SU-DHL-6 (cell line): ENCODE results near the gene IMPDH1.

Source experiments
- H2AFZ ChIP-seq: fragments of 200-600 bp; sonication (generic); 2 replicates; pipeline ENCODE4 v1.6.1; 2014; ENCODE audit warnings: low read depth, mild to moderate bottlenecking, moderate library complexity, mixed read lengths, antibody characterized with exemption, low read length; ENCODE audit not compliant: severe bottlenecking
- H3F3A ChIP-seq: fragments of 200-600 bp; shearing (Covaris generic); 2 replicates; pipeline ENCODE4 v1.6.0; 2016; ENCODE audit warnings: antibody characterized with exemption, mild to moderate bottlenecking; ENCODE audit not compliant: insufficient read depth
- H3K27ac ChIP-seq: fragments of 200-600 bp; sonication (generic); 2 replicates; pipeline ENCODE4 v1.5.1; 2016; ENCODE audit warnings: low read depth, mild to moderate bottlenecking, low read length, moderate library complexity, mixed read lengths
- H3K27me3 ChIP-seq: fragments of 200-600 bp; sonication (generic), shearing (Covaris generic); 2 replicates; pipeline ENCODE4 v1.6.0; 2014; ENCODE audit warnings: mild to moderate bottlenecking, low read length
- H3K36me3 ChIP-seq: fragments of 200-600 bp; sonication (generic); 2 replicates; pipeline ENCODE4 v1.6.1; 2014; ENCODE audit warnings: mild to moderate bottlenecking, low read length, mixed read lengths
- H3K4me2 ChIP-seq: fragments of 300-600, 200-600 bp; shearing (Covaris generic), sonication (generic); 2 replicates; pipeline ENCODE4 v1.6.0; 2014; ENCODE audit warnings: low read length, low read depth, mild to moderate bottlenecking; ENCODE audit not compliant: poor library complexity, severe bottlenecking
- H3K4me3 ChIP-seq: fragments of 200-600 bp; sonication (generic); 2 replicates; pipeline ENCODE4 v1.5.1; 2014; ENCODE audit warnings: antibody characterized with exemption, low read length, mild to moderate bottlenecking, mixed read lengths; ENCODE audit not compliant: insufficient read depth, poor library complexity, severe bottlenecking
- H3K79me2 ChIP-seq: fragments of 200-600 bp; sonication (generic); 2 replicates; pipeline ENCODE4 v1.6.1; 2014; ENCODE audit warnings: mild to moderate bottlenecking, low read length, moderate library complexity; ENCODE audit not compliant: insufficient read depth
- H3K9ac ChIP-seq: fragments of 200-600 bp; sonication (generic); 2 replicates; pipeline ENCODE4 v1.7.0; 2014; ENCODE audit warnings: mild to moderate bottlenecking, low read length
- H3K9me2 ChIP-seq: fragments of 200-600 bp; sonication (generic); replicated peaks from 2 replicates; pipeline ENCODE4 v1.6.1; 2014; ENCODE audit warnings: low read length; ENCODE audit not compliant: insufficient read depth
- H3K9me3 ChIP-seq: fragments of 200-600 bp; sonication (generic); 2 replicates; pipeline ENCODE4 v1.6.1; 2014; ENCODE audit warnings: low read length, mixed read lengths; ENCODE audit not compliant: insufficient read depth
- H4K20me1 ChIP-seq: fragments of 200-600 bp; sonication (generic); 2 replicates; pipeline ENCODE4 v1.6.1; 2014; ENCODE audit warnings: low read depth, mild to moderate bottlenecking, antibody characterized with exemption, low read length, moderate library complexity, mixed read lengths
- EZH2phosphoT487 ChIP-seq: fragments of 200-600 bp; sonication (generic), shearing (Covaris generic); conservative IDR thresholded peaks from 2 replicates; pipeline ENCODE4 v1.6.1; 2018; ENCODE audit warnings: mild to moderate bottlenecking, antibody characterized with exemption, low read length, moderate library complexity, mixed read lengths
- TF ChIP-seq, protein P1 (sequence below): fragments of 200-600 bp; sonication (generic); IDR thresholded peaks from one replicate; pipeline ENCODE4 v1.5.1; 2017; ENCODE audit warnings: antibody characterized with exemption, mild to moderate bottlenecking, low read length, moderate library complexity; ENCODE audit not compliant: insufficient read depth, poor library complexity, severe bottlenecking

IMPDH1 gene

DNA sequence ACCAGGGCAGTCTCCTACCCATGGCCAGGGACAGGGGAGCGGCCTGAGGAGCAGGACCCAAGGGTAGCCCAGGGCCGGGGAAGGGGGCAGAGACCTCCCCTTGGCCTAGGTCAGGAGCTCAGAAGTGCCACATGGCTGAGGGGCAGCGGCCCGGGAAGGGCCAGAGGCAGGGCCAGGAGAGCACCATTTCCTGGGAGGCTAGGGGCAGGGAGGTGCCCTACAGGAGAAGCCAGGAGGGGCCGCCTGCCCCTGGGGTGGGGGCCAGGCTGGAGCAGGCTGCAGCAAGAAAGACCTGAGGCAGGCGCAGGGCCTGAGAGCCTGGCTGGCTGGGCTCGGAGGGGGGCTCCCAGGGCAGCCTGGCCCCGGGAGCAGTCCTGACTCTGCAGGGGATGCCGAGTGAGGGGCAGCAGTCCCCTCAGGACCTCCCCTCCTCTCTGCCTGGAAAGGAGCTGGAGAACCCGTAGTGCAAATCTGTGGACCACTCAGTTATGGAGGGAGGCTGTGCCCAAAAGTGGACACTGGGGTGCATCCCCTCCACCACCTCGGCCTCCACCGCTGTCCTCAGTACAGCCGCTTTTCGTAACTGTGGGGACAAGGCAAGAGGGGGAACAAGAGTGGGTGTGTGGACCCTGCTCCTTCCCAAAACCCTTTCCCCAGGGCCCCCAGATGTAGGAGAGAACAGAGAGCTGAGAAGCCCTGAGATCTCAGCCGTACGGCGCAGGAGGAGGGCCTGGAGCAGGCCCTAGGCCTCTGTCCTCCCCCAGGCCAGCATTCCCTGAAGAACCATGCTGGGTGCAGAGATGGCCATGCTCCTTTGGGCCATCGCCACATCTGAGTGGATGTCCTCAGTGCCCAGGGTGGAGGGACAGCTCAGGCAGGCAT lies 17.1 kb downstream of the IMPDH1 start:
- no peaks in the 10 kb centered on the region for H4K20me1 ChIP-seq
- no peak overlapping the region for H3K4me3 ChIP-seq
- H3K9ac ChIP-seq = no peak overlapping the region
- no peaks in the 10 kb centered on the region for H3K9me3 ChIP-seq
- no peaks in the 10 kb centered on the region for H3K36me3 ChIP-seq
- no peak overlapping the region for H3K27ac ChIP-seq
- H3K9me2 ChIP-seq = no peaks in the 10 kb centered on the region
- H3K4me2 ChIP-seq = no peak overlapping the region
- TF ChIP-seq, protein P1, sequence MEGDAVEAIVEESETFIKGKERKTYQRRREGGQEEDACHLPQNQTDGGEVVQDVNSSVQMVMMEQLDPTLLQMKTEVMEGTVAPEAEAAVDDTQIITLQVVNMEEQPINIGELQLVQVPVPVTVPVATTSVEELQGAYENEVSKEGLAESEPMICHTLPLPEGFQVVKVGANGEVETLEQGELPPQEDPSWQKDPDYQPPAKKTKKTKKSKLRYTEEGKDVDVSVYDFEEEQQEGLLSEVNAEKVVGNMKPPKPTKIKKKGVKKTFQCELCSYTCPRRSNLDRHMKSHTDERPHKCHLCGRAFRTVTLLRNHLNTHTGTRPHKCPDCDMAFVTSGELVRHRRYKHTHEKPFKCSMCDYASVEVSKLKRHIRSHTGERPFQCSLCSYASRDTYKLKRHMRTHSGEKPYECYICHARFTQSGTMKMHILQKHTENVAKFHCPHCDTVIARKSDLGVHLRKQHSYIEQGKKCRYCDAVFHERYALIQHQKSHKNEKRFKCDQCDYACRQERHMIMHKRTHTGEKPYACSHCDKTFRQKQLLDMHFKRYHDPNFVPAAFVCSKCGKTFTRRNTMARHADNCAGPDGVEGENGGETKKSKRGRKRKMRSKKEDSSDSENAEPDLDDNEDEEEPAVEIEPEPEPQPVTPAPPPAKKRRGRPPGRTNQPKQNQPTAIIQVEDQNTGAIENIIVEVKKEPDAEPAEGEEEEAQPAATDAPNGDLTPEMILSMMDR = no peak
- no peak for TF ChIP-seq EZH2phosphoT487
- H2AFZ ChIP-seq = no peak overlapping the region
- no peaks in the 10 kb centered on the region for H3F3A ChIP-seq
- H3K79me2 ChIP-seq = no peaks in the 10 kb centered on the region
- H3K27me3 ChIP-seq = no peaks in the 10 kb centered on the region

- H3K79me2 ChIP-seq = no peaks in the 10 kb centered on the region
- H3K36me3 ChIP-seq = no peaks in the 10 kb centered on the region
- no peaks in the 10 kb centered on the region for H3F3A ChIP-seq
- TF ChIP-seq, protein P1 = no peak
- TF ChIP-seq EZH2phosphoT487 = no peak
- no peaks in the 10 kb centered on the region for H3K9me3 ChIP-seq
- H3K9ac ChIP-seq = no peak overlapping the region
- no peak overlapping the region for H3K4me2 ChIP-seq
- no peaks in the 10 kb centered on the region for H3K27me3 ChIP-seq
- H3K27ac ChIP-seq = no peak overlapping the region
- no peaks in the 10 kb centered on the region for H3K9me2 ChIP-seq
- H3K4me3 ChIP-seq = no peak overlapping the region
- no peak overlapping the region for H2AFZ ChIP-seq
- H4K20me1 ChIP-seq = no peaks in the 10 kb centered on the region
Observed at GRCh38 chr7:128391805-128392204, 18.0 kb downstream of the IMPDH1 start.

DNA sequence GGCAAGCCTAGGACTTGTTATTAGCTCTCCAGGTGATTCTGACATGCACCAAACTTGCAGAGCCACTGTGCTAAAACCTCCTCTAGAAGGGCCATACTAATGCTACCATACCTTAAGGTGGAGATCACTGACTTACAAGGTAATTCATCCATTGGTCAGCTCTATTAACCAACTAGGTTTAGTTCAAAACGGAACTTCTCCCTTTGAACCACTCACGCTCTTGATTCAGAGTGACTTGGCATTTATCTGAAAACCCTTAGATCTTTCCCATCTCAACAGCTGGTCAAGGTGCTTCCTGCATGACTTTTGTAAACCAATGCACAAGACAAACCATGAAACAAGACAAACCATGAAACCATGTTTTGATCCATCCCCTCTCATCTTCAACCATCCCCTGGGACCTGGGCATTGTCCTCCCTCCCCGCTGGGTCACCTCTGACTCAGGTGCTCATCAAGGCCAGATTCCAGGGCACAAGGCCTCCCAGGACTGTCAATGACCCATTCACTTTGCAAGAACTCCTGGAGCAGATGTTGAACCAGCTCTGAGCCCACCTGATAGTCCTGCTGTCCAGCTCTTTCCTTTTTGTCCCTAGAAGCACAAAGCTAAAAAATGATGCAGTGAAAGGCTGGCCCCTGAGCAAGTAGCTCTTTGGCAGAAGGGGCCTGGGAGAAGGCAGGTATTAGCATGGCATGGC lies 18.8 kb downstream of the IMPDH1 start:
- Histone ChIP-seq H3K9ac (no peak overlapping the region), H3F3A (no peaks in the 10 kb centered on the region), H4K20me1 (no peaks in the 10 kb centered on the region), H3K9me3 (no peaks in the 10 kb centered on the region), H3K79me2 (no peaks in the 10 kb centered on the region), H3K27ac (no peak overlapping the region), H3K4me2 (no peak overlapping the region), H2AFZ (no peak overlapping the region), H3K4me3 (no peak overlapping the region), H3K36me3 (no peaks in the 10 kb centered on the region), H3K27me3 (no peaks in the 10 kb centered on the region), H3K9me2 (no peaks in the 10 kb centered on the region)
- TF ChIP-seq, protein P1 = no peak
- no peak for TF ChIP-seq EZH2phosphoT487
